Left cardiac atrium (tissue), 4 donors: ENCODE measurements around the gene DNAJC17. TPM values are rescaled to one million over a fixed set of nuclear protein-coding genes. Genes with fewer than 3 reads are reported as not detected.

Source experiments
- ATAC-seq, 2 donors: fragments of 200-7000 bp; cut with Tn5 transposase; one replicate each; pipeline ENCODE4 v1.9.1; 2020; ENCODE audit warnings: mild to moderate bottlenecking in 2 of 2, moderate library complexity in 2 of 2
- DNase-seq: peaks from one replicate; pipeline ENCODE4 v3.0.0-alpha.2; 2020
- intact Hi-C, 2 donors: fragments of 100-400 bp; cut with DNase I; formaldehyde crosslinking; loops; one replicate each; pipeline versions ENCODE4 v1.14.1 to v1.15.1; 2022 to 2023
- total RNA-seq, 2 donors: library from RNA; stranded (reverse); fragmentation: NEBNext Ultra II Directional; extraction: Animal tissue kit (Norgen Biotek cat#: 25700); gene quantifications; one replicate each; pipeline ENCODE4 v1.2.1, GENCODE V29; 2021
- donor health status: DM: no; HTN: yes; CAD: no.
- donor health status: DM: no; HTN: yes; CAD: no; lungs with severe emphysema.
- donor health status: DM: yes; HTN: yes; CAD: no.
- donor health status: Dilated cardiomyopathy.

The DNAJC17 gene
- total RNA-seq, 2 donors from 2014 or later = 18.8 to 19.2 TPM

DNA sequence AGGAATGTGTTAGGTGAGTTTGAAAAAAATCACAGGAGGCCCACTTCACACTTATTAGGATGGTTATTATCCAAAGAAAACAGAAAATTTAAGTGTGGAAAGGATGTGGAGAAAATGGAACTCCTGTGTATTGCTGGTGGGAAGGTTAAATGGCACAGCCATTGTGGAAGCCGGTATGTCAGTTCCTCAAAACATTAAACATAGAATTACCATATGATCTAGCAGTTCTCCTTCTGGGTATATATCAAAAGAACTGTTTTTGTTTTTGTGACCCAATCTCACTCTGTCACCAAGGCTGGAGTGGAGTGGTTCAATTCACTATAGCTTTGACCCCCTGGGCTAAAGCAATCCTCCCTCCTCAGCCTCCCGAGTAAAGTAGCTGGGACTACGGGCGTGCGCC is 10.8 kb downstream of the DNAJC17 start:
- DNase-seq (no peak), ATAC-seq (no peak)
- intact Hi-C loops = no loop called here

DNA sequence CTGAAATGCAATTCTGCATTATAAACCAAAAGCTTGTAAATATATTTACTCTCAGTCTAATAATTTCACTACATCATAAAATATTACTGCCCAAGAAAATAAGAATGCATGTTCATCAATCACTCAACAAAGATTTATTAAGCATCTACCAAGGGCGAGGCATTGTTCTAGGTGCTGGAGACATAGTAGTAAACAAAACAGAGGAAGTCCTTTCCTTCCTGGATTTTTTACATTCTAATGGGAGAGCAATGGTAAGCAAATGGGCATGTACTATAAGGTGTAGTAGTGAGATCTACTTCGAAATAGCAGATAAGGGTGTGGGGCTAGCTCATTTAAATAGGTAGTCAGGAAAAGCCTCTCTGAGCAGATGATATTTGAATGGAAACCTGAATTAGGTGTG is 11.2 kb downstream of the DNAJC17 start:
- intact Hi-C loops = no loop called here
- ATAC-seq = no peak
- no peak for DNase-seq

DNA sequence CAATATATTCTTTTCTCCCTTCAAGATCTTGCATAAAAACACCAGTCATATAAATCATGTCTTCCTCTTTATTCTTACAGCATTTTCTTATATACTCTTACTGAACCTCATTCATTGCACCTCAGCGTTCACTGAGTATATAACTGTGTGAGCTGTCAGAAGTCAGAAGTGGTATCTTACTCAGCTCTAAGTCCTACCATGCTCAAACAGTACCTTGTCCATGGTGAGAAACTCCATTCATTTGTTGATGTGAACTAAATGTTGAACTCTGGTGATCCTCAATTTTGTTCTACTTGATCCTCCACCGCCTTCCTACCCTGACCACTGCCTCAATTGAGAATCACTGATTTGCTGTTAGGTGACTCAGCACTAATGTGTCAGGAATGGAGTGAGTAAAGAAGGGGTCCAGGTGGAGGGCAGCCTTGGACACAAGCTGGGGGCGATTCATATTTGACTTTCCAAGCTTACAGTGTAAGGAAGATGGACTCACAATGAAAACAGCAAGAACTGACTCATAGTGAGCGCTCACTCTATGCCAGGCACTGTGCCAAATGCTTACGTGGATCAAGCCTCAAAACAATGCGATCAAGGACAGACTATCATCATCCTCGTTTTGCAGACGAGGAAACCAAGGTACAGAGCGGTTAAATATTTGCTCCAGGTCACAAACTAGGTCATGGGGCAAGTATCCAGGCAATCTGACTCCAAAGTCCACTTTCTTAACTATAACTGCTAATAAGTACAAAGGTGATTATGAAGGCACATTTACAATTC is 13.9 kb downstream of the DNAJC17 start:
- DNase-seq (no peak), ATAC-seq (peak in 1 of 2 donors; percentile 50)
- intact Hi-C loops = no loop called here

DNA sequence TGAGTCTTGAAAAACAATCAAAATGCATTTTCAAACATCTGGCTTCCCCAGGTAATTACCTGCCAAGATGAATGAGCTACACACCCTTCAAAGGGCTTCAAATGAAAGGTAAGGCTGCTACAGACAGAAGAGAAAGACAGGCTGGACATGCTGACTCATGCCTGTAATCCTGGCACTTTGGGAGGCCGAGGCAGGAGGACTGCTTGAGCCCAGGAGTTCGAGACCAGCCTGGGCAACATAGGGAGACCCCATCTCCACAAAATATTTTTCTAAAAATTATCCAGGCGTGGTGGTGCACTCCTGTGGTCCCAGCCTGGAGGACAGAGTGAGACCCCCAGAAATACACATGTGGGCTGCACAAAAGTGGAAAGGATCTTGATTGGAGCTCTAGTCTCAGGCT is 14.9 kb downstream of the DNAJC17 start:
- intact Hi-C loops = no loop called here
- no peak for ATAC-seq

DNA sequence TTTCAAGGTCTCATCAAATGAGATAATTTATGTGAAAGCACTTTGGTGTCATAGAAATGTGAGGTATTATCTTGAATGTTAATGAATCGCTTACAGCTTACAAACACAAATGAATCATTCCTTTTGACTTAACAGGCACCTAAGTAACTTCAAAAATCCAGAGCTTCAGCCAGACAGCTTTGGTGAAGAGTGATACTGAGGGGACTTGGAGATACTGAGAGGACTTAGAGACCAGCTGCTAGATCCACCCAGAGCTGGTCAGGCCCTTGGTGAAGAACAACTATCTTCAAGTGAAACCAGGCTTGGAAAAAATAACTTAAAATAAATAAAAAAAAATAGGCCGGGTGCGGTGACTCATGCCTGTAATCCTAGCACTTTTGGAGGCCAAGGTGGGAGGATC is 16.6 kb downstream of the DNAJC17 start:
- no peak for ATAC-seq
- no peak for DNase-seq
- intact Hi-C loops = no loop called here

More for the DNA sequence above, 14.9 kb downstream of the DNAJC17 start:
- no peak for DNase-seq

DNA sequence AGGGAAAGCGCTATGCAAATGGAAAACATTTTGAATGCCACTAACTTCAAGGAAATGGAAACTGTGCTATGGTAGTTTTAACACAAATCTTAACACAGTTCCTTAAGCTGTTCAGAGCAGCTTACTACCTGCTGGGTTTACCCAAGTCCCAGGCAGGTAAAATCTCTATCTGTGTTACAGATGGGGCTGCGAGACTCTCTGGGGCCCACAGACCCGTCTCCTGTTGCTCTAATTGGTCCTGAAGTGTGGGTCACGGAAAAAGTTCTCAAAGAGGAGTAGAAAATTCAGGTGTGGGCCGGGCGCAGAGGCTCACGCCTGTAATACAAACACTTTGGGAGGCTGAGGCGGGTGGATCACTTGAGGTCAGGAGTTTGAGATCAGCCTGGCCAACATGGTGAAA is 17.3 kb downstream of the DNAJC17 start:
- intact Hi-C loops = no loop called here
- no peak for ATAC-seq
- no peak for DNase-seq

DNA sequence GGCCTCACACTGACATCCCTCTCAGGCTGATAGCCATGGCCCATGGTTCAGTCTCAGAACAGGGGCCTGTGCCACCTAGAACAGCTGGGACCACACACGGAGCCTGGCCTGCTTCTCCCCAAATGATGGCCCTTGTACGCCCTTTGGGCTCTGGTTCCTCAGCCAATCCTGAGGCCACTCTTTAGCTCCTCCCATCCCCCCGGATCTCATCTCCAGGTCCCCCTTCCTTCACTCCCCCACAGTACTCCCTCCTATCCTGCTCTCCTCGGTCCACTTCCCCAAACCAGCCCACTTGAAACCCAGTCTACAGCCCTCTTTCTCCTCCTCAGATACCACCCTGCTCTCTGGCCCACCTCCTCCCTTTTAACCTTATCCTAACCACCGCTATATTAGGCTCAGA is 18.2 kb downstream of the DNAJC17 start:
- intact Hi-C loops = no loop called here
- DNase-seq = no peak
- peak in 1 of 2 donors; percentile 23 for ATAC-seq

DNA sequence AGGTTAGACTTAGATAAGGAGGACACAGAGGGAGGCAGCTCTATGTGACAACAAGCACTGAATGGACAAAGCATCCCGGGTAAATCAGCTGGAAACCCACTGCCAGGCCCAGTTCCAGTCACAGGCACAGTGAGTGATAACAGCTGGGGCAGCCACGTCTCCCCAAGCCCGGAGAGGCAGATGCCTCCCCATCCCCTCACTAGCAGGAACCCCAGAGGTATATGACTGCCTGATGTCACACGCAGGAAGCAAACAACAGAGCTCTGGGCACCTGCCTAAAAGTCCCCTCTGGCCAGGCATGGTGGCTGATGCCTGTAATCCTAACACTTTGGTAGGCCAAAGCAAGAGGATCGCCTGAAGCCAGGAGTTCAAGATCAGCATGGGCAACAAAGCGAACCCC is 19.3 kb downstream of the DNAJC17 start:
- ATAC-seq (no peak), DNase-seq (no peak)
- intact Hi-C loops = no loop called here

DNA sequence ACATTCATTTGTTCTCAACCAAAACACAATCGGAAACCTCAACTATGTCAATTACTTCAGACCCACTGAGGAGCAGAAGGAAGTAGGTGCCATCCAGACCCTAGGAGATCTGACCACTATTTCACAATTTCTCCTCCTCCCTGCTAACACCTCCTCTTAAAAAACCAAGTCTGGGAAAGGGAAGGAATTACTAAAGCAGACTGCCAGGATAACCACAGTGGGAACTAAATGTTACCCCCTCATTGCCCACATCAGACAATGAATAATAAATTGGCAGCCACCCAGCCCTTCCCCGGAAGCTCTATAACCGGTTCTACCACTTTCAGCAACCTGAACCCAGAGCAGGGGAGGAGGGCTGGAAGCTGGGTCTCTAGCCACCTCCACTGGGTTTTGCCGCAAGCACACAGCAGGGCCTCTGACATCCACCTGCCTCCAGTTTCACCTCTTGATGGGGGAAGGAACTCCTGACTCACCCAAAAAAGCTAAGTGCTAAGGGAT is 19.9 kb downstream of the DNAJC17 start:
- intact Hi-C loops = no loop called here
- peak in 1 of 2 donors; percentile 41 for ATAC-seq
- DNase-seq = no peak

DNA sequence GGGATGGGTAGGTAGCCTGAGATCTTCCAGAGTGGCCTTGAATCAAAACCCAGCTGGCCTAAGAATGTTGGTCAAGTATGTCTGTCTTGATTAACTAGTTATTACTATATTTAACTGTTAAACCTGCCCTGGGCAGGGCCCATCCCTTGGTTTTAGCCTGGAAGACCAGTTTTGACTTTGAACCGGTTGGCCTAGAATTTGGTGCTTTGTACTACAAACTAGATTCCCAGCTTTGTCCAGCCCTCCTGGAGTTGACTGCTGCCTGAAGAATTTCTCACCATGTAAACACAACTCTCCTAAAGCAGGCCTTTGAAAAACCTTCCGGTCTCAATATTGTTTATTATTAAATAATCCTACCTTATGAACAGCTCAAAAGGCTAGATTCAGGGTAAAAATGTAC is 21.5 kb downstream of the DNAJC17 start:
- DNase-seq = no peak
- no peak for ATAC-seq
- intact Hi-C loops = no loop called here

DNA sequence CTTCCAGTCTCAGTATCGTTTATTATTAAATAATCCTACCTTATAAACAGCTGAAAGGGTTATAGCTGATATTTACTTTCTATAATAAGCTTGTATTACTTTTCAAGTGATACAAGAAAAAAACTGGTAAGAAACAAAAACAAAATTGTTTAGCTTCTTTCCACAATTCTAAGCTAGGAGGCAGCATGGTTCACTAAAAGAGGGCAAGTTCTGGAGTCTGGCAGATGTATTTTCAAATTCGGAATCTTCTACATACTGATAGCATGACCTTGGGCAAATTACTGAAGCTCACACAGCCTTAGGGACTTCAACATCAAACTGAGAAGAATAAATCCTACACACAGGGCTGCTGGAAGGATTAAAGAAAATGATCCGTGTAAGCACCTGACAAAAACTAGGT is 22.1 kb downstream of the DNAJC17 start:
- no peak for ATAC-seq
- intact Hi-C loops = no loop called here
- DNase-seq = no peak

DNA sequence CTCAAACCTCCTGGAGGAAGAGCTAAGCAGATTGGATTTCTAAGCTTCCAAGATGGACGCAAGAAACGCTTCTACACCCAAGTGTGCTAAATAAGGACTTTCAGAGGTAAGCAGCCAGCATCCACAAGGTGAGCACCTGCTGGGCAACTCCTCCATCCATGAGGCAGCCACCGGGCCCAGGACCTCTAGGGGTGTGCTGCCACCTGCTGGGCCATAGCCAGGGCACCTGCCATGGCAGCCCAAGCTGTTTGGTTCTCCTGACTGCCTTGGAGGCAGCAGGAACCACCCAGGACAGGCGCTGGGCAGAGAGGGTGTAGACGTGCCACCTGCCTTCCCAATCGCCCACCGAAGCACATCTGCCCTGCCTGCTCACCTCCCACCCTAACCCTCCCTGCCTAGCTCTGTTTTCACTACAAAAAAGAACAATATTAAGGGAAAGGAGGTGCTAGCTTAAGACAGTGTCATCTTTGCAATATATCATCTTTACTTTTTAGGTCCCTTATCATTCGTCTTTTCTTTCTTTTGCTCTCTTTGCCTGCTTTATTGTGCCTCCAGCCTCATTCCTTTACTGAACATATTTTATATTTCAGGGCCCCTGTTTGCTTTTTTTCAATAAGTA is 24.6 kb downstream of the DNAJC17 start:
- ATAC-seq (peak; percentile 71 to 76), DNase-seq (no peak)
- intact Hi-C loops = no loop called here

DNA sequence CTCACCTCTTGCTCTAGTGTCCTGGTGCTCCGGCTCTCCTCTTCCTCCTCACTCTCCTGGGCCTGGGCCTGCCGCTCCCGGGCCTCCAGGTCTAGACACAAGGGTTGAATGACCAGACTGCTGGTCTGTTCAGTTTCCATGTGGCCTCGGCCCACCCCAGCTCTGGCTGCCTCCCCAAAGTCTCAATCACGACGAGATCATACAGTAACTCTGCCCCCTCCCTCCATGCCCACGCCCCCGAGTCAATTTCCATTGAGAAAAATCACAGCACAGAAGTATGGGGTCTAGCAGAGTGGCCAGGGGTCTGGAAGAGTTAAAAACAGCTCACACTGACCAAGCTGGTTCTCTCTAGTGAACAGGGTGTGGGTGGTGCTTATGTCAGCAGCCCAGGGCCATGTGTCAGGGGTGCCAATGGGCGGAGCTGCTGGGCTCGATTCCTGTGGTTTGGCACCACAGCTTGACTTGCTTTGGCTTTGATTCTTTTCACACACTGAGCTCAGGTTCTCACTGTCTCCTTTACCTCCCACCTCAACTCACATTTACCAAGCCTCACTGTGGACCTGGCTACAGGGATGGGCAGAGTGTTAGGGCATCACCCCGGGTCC is 30.6 kb downstream of the DNAJC17 start:
- peak; percentile 45 to 89 for ATAC-seq
- intact Hi-C loops = no loop called here
- no peak for DNase-seq

DNA sequence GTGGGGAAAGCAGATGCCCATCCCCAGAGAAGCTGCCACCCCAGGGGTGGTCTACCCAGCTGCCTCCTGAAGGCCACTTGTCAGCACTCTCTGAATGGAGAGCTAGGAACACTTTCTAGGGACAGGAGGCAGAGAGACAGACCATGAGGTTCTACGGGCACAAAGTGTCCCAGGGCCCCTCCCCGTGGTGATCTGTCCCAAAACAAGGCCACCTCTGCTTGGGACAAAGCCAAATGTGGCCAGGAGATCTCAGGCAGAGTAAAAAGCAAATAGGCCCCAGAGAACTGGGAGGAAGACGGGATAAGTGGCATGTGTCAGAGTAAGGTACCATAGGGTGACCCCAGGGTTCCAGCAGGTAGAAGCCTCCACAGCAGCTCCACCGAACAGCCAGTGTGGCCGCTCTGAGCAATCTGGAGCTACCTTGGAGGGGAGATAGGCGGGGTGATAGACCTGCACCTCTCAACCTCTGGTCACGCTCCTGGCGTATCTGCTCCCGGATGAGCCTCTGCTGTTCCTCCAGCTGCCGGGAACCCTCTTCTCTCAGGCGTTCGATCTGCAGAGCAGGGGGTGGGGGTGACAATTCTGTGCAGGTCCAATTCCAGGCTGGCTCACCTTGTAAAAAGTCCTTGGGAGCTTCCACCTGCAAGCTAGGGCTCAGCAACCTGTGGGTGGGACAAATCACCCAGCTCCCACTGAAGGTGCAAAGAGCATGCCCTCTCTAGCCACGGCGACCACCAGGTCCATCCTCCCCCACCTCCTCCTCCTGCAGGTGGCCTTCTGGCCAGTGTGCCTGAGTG is 31.3 kb downstream of the DNAJC17 start:
- no peak for ATAC-seq
- intact Hi-C loops = no loop called here
- no peak for DNase-seq

DNA sequence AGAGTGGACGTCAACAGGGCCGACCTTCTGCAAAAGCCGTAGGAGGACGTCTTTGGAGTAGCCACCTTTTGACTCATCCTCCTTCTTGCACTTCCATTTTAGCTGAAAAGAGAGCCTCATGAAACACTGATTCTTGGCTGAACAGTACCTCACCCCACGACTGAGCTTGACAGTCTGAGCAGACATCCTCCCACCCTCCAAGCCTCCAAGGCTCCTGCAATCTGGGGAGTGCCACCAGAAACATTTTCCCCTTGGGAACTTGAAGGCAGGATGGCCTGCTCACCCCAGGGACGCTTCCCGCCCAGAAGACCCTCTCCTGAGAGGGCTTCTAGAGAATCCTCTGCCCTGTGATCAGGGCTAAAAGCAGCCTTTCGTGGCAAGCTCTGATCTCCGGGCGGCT is 32.3 kb downstream of the DNAJC17 start:
- ATAC-seq (no peak), DNase-seq (no peak)
- intact Hi-C loops = no loop called here

DNA sequence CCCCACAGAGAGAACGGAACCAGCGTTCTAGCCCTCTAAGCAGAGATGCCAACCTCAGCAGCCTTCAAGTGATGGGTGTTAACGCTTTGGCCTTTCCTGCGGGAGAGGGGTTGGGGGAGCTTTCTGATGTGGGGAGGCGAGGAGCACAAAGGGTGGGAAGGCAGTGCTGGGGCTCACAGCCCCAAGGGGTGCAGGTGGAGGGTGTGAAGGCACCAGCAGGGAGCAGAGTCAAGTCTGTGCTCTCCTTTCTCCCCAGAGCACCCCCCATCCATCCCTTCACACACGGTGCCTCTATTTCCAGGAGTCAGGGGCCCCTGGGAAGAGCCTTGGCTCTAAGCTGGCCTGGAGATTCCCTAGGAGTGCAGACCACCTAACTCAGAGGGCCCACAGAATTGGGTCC is 33.4 kb downstream of the DNAJC17 start:
- DNase-seq = no peak
- no peak for ATAC-seq
- intact Hi-C loops = no loop called here

DNA sequence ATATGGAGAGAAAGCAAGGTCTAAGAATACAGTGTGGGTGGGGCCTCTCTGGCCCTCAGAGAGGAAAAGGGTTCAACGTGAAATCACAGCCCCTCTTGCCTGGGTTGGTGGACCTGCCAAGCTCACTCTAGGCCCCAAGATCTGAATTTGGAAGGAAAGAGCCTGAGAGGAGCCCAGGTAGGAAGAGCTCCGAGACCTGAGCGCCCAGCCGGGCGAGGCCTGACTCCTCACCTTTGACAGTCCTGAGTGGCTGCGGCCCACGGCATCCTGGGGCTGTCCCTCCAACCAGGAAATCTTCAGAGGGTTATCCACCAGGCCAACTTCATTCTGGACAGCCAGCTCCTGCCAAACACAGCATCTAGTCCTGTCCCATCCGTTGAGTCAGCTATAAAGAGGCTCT is 33.8 kb downstream of the DNAJC17 start:
- ATAC-seq = no peak
- DNase-seq = no peak
- intact Hi-C loops = no loop called here

DNA sequence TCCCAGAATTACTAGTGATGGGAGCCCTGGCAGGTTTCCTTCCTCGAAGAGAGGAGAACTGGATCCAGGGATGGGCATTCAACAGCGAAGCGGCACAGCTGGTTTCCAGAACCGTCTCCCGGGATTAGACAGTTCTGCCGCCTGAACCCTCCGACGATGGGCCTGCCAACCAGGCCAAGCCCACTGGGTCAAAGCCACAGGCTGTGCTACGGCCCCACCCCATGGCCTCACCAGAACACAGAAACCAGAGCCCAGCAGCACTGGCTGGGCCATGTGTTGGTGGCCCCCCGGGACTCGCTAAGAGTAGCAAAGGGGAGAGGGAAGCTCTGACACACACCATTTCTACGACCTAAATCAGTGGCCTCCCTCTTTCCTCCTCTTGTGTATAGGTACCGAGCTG is 35.3 kb downstream of the DNAJC17 start:
- ATAC-seq (peak in 1 of 2 donors; percentile 64), DNase-seq (no peak)
- intact Hi-C loops = no loop called here

DNA sequence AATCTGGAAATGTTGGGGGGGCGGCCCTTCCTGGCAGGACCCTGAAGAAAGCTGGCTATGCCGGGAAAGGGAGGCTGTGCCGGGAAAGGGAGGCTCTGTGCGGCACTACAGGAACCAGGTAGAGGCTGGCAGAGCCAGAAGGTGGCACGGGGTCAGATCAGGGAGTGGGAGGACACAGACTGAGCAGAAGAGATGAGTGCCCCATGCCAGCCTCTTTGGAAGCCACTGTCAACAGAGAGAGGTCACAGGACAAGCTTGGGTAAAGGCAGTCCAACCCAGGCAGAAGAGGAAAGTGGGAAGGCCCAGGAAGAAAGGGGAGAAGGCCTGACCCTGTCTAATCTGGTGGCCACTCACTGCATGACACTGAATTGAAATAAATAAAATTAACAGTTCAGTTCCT is 36.0 kb downstream of the DNAJC17 start:
- DNase-seq (no peak), ATAC-seq (no peak)

More for the DNA sequence above, 36.0 kb downstream of the DNAJC17 start:
- intact Hi-C loops = no loop called here
